LNCAP (cell line): ENCODE results near the gene APBB2.

ENCODE experiments used
- CTCF ChIP-seq: fragments of 450-650 bp; IDR thresholded peaks from 2 replicates; pipeline ENCODE4 v1.5.1; 2017; ENCODE audit warnings: mild to moderate bottlenecking

Gene APBB2

GRCh38 chr4:41221850-41222645, 7.7 kb upstream of the APBB2 start:
- no peak for TF ChIP-seq CTCF

- no peak for TF ChIP-seq CTCF
Observed at GRCh38 chr4:41219421-41219950, 5.1 kb upstream of the APBB2 start.

GRCh38 chr4:41218703-41219102, 4.4 kb upstream of the APBB2 start:
- no peak for TF ChIP-seq CTCF

- no peak for TF ChIP-seq CTCF
Observed at GRCh38 chr4:41217374-41217773, 3.0 kb upstream of the APBB2 start.

- TF ChIP-seq CTCF = no peak
Observed at GRCh38 chr4:41217020-41217333, 2.6 kb upstream of the APBB2 start.

GRCh38 chr4:41216294-41217019, 2.1 kb upstream of the APBB2 start:
- peak; percentile 30; the same call in 1 of the 2 replicates for TF ChIP-seq CTCF

GRCh38 chr4:41215969-41216293, 1.6 kb upstream of the APBB2 start:
- no peak for TF ChIP-seq CTCF
